ENCODE results near the gene SCFD2. TPM values are rescaled to one million over a fixed set of nuclear protein-coding genes. Genes with fewer than 3 reads are reported as not detected.
A peak's percentile ranks its signal among the peaks of the same experiment; 100 is the strongest.

Gene SCFD2
- 14.1 and 16.0 TPM in 2 replicates for polyA plus RNA-seq (2012; rRNA removed)
- 7.7 and 11.6 TPM in 2 replicates for polyA plus RNA-seq (2012; cell fraction: cytosol; rRNA removed)
- polyA plus RNA-seq (2012; cell fraction: nucleus; rRNA removed), result 12.6 and 15.1 TPM in 2 replicates

DNA sequence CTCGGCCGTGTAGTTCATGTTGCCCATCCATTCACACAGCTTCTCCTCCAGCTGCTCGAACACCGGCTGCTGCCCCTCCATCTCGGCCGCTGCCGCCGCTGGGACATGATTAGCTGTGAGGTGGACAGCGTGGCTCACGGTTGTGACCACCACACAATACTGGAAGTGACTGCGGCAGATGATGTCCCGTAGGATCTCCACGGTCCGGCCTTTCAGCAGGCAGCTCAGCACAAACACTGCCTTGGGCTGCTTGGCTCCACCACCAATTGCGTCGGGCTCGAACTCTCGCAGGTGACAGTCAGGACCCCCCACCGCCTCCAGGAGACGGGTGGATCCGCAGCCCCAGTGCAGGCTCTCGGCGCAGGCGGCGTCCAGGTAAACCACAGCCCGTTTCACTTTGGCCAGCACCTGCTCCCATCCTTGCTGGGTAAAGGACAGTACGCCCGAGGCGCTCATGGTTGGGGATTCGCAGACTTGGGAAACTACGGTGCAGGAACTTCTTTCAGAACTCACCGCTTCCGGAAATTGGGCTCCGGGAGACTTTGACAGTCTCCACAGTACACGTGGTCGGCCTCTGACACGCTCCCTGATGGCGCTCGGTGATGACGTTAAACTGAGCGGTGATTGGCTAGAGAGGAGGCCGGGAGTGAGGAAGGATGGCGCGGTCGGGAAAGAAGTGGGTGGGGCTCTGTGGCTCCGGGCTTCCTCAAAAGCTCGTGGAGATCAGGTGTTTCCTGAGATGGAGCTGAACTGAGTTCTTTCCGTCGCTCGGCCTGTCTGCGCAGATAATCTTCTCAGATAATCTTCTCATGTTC, at the start of gene SCFD2:
TSS of gene SCFD2 (minus strand) at position 576 of the 815 bp plus-strand sequence.
- Histone ChIP-seq H3K27me3 (ENCODE audit: insufficient read depth) (no peaks in the 10 kb centered on the region), H4K20me1 (ENCODE audit: insufficient read depth) (no peaks in the 10 kb centered on the region), H3K79me2 (ENCODE audit: insufficient read depth) (peaks cover 47% of the 10 kb centered on the region), H3F3A (replicated peaks; ENCODE audit: insufficient read depth) (no peaks in the 10 kb centered on the region), H3K36me3 (replicated peaks in 1 of 2; ENCODE audit: control insufficient read depth in 1 of 2, insufficient read depth in 2 of 2, low read length in 1 of 2) (peaks cover 0 to 8% of the 10 kb centered on the region in 2 experiments), H2AFZ (ENCODE audit: low read depth) (peak within 1 kb of the TSS; percentile 99), H3K4me2 (peak within 1 kb of the TSS; percentile 91), H3K4me1 (ENCODE audit: control insufficient read depth in 1 of 2, insufficient read depth in 2 of 2, low read depth in 1 of 2, low read length in 1 of 2) (peaks cover 0 to 11% of the 10 kb centered on the region in 2 experiments; a peak in 2 of 4 replicates), H3K9me3 (no peaks in the 10 kb centered on the region), H3K27ac (ENCODE audit: low read depth in 2 of 2, low read length in 1 of 2) (peak within 1 kb of the TSS; percentile 43 to 83), H3K4me3 (ENCODE audit: low read depth in 2 of 2, low read length in 1 of 2) (peak within 1 kb of the TSS; percentile 89 to 98), H3K9me2 (no peaks in the 10 kb centered on the region), H3K9ac (peak within 1 kb of the TSS; percentile 63)
- peak; percentile 94 for DNase-seq
- CTCF ChIA-PET, result interaction anchor here (1.5 to 2.1 kb wide), 2 partner anchors 350 to 868 kb away, joined by 5 to 6 read pairs; no protein-coding TSS in a partner anchor
- POLR2A ChIA-PET, result interaction anchor here (1.4 kb wide), 1 partner anchor 12 kb away, joined by 7 read pairs; the partner anchor contains the start of gene FIP1L1
- 1% methylated on average over 38 of the region's 51 CpGs for WGBS (ENCODE audit: low lambda C conversion rate)
- TF ChIP-seq NRF1 (IDR thresholded peaks at IDR 0.05; ENCODE audit: low read depth, low read length) (no peak), YY1 (IDR thresholded peaks at IDR 0.05; ENCODE audit: low read depth) (peak; percentile 46; the same call in 1 of the 2 replicates), TCF12 (IDR thresholded peaks at IDR 0.05) (peak; percentile 7; the same call in 1 of the 2 replicates), RCOR1 (IDR thresholded peaks at IDR 0.05; ENCODE audit: low read length) (no peak), TEAD4 (IDR thresholded peaks at IDR 0.05; ENCODE audit: borderline replicate concordance, insufficient read depth) (no peak), GABPA (IDR thresholded peaks at IDR 0.05; ENCODE audit: low read depth) (peak; percentile 65), GATA2 (CRISPR knock-in tag; IDR thresholded peaks at IDR 0.05) (no peak), FOSL2 (IDR thresholded peaks at IDR 0.05; ENCODE audit: borderline replicate concordance, low read depth) (no peak), RXRA (IDR thresholded peaks at IDR 0.05; ENCODE audit: borderline replicate concordance, low read depth) (no peak), EZH2phosphoT487 (IDR thresholded peaks at IDR 0.05; ENCODE audit: borderline replicate concordance, low read depth) (no peak), ELF1 (IDR thresholded peaks at IDR 0.05) (peak; percentile 91), MXI1 (IDR thresholded peaks at IDR 0.05; ENCODE audit: low read depth, low read length) (peak; percentile 100), RFX5 (IDR thresholded peaks at IDR 0.05; ENCODE audit: low read length) (peak; percentile 65; the same call in 1 of the 2 replicates), SIN3A (IDR thresholded peaks at IDR 0.05; ENCODE audit: borderline replicate concordance, low read depth, low read length) (peak; percentile 100), MEF2A (IDR thresholded peaks at IDR 0.05; ENCODE audit: borderline replicate concordance, low read depth) (no peak), POLR2AphosphoS5 (IDR thresholded peaks at IDR 0.05; ENCODE audit: low read depth, low read length) (peak; percentile 89), FOXM1 (IDR thresholded peaks at IDR 0.05; ENCODE audit: low read depth) (no peak)
- TF ChIP-seq, protein P1, sequence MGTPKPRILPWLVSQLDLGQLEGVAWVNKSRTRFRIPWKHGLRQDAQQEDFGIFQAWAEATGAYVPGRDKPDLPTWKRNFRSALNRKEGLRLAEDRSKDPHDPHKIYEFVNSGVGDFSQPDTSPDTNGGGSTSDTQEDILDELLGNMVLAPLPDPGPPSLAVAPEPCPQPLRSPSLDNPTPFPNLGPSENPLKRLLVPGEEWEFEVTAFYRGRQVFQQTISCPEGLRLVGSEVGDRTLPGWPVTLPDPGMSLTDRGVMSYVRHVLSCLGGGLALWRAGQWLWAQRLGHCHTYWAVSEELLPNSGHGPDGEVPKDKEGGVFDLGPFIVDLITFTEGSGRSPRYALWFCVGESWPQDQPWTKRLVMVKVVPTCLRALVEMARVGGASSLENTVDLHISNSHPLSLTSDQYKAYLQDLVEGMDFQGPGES (IDR thresholded peaks at IDR 0.05; ENCODE audit: low read depth, low read length), result 0 out of 2 replicates have a peak, but pooled peaks have one; percentile 1
- TF ChIP-seq, protein P2, sequence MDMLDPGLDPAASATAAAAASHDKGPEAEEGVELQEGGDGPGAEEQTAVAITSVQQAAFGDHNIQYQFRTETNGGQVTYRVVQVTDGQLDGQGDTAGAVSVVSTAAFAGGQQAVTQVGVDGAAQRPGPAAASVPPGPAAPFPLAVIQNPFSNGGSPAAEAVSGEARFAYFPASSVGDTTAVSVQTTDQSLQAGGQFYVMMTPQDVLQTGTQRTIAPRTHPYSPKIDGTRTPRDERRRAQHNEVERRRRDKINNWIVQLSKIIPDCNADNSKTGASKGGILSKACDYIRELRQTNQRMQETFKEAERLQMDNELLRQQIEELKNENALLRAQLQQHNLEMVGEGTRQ (IDR thresholded peaks at IDR 0.05; ENCODE audit: borderline replicate concordance, low read depth, low read length), result peak; percentile 7; the same call in 1 of the 2 replicates
- TF ChIP-seq, protein P3, sequence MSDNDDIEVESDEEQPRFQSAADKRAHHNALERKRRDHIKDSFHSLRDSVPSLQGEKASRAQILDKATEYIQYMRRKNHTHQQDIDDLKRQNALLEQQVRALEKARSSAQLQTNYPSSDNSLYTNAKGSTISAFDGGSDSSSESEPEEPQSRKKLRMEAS (IDR thresholded peaks at IDR 0.05; ENCODE audit: low read depth), result peak; percentile 100
- TF ChIP-seq, protein P4, sequence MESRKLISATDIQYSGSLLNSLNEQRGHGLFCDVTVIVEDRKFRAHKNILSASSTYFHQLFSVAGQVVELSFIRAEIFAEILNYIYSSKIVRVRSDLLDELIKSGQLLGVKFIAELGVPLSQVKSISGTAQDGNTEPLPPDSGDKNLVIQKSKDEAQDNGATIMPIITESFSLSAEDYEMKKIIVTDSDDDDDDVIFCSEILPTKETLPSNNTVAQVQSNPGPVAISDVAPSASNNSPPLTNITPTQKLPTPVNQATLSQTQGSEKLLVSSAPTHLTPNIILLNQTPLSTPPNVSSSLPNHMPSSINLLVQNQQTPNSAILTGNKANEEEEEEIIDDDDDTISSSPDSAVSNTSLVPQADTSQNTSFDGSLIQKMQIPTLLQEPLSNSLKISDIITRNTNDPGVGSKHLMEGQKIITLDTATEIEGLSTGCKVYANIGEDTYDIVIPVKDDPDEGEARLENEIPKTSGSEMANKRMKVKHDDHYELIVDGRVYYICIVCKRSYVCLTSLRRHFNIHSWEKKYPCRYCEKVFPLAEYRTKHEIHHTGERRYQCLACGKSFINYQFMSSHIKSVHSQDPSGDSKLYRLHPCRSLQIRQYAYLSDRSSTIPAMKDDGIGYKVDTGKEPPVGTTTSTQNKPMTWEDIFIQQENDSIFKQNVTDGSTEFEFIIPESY (IDR thresholded peaks at IDR 0.05; ENCODE audit: borderline replicate concordance, low read depth), result no peak
- TF ChIP-seq, protein P5, sequence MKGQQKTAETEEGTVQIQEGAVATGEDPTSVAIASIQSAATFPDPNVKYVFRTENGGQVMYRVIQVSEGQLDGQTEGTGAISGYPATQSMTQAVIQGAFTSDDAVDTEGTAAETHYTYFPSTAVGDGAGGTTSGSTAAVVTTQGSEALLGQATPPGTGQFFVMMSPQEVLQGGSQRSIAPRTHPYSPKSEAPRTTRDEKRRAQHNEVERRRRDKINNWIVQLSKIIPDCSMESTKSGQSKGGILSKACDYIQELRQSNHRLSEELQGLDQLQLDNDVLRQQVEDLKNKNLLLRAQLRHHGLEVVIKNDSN (IDR thresholded peaks at IDR 0.05; ENCODE audit: borderline replicate concordance, low read depth), result peak; percentile 80
- TF ChIP-seq, protein P6, sequence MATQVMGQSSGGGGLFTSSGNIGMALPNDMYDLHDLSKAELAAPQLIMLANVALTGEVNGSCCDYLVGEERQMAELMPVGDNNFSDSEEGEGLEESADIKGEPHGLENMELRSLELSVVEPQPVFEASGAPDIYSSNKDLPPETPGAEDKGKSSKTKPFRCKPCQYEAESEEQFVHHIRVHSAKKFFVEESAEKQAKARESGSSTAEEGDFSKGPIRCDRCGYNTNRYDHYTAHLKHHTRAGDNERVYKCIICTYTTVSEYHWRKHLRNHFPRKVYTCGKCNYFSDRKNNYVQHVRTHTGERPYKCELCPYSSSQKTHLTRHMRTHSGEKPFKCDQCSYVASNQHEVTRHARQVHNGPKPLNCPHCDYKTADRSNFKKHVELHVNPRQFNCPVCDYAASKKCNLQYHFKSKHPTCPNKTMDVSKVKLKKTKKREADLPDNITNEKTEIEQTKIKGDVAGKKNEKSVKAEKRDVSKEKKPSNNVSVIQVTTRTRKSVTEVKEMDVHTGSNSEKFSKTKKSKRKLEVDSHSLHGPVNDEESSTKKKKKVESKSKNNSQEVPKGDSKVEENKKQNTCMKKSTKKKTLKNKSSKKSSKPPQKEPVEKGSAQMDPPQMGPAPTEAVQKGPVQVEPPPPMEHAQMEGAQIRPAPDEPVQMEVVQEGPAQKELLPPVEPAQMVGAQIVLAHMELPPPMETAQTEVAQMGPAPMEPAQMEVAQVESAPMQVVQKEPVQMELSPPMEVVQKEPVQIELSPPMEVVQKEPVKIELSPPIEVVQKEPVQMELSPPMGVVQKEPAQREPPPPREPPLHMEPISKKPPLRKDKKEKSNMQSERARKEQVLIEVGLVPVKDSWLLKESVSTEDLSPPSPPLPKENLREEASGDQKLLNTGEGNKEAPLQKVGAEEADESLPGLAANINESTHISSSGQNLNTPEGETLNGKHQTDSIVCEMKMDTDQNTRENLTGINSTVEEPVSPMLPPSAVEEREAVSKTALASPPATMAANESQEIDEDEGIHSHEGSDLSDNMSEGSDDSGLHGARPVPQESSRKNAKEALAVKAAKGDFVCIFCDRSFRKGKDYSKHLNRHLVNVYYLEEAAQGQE (IDR thresholded peaks at IDR 0.05; ENCODE audit: low read depth, low read length), result peak; percentile 56; the same call in 1 of the 2 replicates
